Brain pericyte (primary cell): ENCODE measurements around the gene MAPKAP1.

ENCODE experiments used
- DNase-seq: peaks from one replicate; pipeline ENCODE4 v3.0.0-alpha.2; 2012; ENCODE audit warnings: low read depth, low spot score

Gene MAPKAP1

DNA sequence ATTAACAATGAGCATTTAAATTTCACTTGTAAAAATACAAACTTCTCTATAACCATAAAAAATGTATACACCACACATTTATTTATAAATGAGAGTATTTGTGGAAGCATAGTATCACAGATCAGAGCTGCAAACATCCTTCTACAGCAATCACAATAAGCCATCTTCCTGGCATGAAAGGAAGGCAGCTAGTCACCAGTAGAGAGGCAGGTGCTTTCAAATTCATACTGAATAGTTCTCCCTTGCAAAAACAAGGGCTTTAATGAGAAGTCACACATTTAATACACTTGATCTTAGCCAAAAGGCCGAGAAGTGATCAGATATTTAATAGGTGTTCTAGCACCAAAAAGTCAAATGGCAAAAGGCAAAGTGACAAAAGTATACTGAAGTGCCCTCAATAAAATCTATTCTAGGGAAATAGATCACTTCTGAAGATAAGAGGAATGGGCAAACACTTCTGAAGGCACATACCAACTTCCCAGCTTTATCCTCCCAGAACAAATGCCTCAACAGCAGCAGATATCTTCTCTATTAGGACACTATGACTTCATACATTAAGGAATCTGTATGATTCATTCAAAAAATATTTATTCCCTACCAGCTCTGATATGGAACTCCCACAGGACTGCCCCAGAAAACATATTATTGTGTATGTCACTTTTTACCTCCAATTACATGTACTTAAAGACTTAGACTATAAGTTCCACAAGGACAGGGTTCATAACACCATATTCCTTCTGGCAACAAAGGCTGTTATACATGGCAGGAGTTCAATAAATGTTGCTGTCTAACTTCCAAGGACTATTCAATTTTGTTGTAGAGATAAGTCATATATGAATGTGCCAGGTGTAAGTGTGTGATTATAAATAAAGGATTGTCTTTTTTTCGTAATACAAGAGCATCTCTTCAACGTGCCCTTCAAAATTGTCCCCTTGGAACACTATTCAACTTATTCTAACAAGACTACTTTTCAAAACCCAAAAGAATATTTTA, 31.7 kb downstream of the MAPKAP1 start:
- no peak for DNase-seq

DNA sequence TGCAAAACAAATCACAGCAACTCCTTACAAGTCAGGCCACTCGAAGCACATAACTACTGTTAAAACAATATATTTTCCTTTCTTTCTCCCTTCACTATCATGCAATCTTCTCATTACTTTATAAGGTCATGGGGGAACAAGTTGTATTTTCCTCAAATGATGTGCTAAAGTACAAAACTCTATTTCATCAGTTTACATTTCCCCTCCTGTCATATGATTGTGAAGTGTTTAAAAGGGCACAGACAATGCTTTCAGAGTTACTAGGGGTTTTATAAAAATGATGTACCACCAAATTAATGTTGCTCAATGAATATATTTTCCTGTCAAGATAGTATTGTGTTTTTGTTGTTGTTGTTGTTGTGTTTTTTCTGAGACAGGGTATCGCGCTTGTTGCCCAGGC, 34.1 kb downstream of the MAPKAP1 start:
- DNase-seq: no peak

DNA sequence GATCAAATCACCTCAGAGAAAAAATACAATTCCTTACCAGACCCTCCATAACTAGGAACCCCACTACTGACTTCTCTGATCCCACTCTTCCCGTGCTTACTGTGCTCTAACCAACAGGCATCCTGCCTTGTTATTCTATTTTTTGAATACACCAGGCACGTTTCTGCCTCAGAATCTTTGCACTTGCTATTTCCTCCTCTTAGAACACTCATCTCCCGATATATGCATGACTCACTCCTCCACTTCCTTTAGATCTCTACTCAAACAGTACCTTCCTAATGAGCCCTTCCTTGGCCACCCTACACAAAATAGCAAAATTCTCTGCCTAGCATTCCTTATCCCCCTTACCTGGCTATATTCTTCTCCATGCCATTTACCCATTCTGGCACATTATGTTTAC, 43.9 kb downstream of the MAPKAP1 start:
- DNase-seq: no peak

DNA sequence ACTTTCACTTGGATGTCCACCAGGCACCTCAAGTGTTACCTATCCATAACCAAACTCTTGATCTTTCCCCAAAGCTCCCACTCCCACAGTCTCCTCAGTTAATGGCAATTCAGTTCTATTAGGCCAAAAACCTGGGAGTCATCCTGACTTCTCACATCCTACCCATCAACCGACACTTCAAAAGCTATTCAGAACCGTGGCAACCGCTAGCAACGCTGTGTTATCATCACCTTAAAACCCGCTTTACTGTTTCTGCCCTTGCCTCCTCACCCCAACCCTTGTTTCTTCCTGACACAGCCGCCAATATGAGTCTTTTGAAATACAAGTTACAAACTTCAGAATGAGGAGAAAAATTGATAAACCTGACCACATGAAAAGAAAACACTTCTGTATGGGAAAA, 46.5 kb downstream of the MAPKAP1 start:
- no peak for DNase-seq

DNA sequence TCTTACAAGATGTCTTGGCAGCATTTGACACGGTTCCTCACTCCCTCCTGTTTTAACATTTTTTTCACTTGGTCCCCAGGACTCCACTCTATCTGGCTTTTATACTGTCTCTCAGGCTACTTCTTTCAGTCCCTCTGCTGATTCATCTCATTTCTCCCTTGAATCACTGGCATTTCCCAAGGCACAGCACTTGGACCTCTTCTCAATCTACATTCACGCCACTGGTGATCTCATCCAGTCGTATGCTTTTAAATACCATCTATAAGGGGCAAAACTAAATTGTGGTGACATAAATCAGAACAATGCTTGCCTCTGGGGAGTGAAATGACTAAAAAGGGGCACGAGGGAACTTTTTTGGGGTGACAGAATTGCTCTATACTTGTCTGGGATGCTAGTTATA, 47.1 kb downstream of the MAPKAP1 start:
- no peak for DNase-seq

DNA sequence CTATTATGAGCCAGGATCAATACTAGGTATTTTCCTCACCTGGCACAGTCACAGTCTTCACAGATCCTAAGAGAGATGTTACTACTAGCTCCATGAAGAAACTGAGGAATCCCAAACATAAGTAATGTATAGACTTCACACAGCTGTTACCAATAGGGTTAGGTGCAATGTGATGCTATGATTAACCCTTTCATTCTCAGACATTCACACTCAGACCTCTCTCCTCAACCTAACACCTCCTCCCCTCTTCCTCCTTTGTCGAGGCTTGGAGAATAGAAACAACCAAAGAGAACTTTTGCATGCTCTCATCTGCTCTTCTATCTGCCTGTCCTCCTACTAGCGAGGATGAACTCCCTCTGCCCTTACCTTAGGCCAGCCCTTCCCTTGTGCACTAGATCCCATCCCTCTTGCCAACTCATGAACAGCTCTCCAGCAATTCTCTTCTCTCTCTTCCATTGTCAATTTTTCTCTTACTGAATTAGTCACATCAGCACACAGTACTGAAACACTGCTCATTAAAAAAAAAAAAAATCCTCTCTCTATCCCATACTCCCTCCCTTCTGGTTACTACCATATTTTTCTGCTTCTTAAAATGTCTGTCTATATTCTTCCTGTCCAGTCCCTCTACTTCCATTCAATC, 47.7 kb downstream of the MAPKAP1 start:
- no peak for DNase-seq

DNA sequence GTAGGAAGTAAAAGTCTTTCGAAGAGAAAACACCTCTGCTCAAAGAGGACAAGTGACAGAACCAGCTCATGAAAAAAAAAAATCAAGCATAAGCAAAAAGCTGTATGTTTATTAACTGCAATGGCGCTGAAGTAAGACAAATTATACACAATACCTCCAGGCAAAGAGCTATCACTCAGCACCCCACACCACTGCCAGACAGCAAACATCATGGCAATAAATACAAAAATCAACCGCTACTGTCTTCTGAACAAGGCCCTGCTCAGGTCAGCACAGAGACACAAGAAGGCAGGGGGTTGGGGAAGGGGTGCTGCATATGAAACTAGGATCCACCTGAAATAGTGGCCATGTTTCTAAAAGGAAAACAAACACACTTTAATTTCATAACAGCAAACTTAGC, 50.4 kb downstream of the MAPKAP1 start:
- DNase-seq: no peak

DNA sequence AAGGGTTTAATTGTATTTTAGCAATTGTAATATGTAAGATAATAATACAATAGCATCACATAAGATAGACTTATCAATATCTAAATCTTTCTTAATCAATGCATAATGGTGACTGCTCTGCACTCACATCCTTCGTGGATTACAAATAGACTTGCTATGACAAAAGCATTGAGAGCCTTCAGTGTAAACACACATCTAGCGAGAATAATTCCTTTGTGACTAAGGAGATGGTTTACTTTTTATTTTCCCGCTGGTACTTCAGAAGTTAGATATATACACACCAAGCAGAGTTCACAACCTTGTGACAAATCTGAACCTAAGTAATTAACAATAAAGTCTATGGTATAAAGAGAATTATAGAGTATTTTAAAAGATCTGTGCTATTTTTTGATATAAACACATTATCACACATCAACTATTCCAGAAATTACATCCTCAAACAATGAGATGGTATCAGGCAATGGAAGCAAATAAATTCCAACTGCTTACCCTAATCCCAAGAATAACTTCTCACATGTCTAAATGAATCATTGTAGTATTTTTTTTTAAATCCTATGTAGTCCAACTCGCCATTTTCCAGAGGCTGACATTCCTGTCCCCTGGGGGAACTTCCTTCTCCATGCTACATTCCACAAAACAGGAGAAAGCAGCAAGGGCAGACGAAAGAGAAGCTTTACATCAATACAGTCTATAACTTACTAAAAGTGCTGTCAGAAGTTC, 51.2 kb downstream of the MAPKAP1 start:
- DNase-seq: no peak

DNA sequence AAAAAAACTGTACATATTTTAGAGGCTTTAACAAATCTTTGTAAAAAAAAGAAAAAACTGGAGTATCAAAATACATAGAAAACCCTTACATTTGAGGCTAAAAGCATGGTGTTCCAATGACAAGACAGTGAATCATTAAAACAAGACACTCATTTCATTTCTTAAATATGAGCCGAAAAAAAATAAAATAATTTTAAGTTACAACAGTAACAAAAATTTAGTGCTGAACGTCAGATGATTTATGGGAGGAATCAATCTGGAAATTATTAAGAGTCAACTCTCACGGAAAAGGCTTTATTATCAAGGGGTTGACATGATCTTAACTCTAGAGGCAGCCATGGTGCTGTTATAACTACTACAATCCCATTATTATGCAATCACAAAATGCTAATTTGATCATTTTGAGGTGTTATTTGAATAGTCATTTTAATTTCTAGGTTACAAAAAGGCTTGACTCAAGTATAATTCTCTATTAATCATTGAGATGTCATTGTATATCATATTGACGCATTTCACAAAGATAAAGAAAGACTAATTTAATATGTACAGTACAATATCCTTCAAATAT, 51.9 kb downstream of the MAPKAP1 start:
- no peak for DNase-seq

DNA sequence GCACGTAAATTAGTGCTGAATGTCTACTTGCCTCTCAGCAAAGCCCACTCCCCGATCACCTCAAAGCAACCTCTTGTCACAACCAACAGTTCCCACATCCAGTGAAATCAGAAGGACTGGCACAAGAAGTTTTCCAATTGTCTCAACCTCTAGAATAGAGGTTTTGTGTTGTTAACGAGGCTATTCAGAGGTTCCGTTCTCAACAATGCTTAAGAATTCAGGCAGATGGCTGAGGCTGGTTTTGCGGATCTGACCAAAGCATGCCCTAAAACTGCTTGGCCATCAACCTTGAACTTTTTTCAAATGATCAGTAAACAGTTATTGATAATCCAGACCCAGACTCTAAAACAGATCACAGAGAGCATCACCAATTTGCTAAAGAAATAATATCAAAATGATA, 52.9 kb downstream of the MAPKAP1 start:
- no peak for DNase-seq

DNA sequence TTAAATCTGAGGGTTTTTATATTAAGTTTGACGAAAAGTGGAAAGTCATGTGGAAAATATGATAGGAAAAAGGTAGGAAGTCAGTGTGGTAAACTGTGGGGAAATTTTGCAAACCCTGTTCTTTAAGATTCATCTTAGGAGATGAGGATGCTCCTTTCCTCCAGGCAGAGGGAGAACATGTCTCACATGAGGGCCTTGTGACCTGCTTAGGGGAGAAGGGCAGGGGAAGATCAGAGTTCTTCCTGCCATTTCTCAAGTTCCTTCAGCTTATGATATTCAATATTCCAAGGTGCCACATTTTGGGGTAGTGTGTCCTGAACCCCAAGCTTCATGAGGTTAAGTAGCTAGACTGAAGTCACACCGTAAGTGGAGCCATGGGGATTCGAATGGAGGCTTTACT, 53.7 kb downstream of the MAPKAP1 start:
- DNase-seq: no peak

DNA sequence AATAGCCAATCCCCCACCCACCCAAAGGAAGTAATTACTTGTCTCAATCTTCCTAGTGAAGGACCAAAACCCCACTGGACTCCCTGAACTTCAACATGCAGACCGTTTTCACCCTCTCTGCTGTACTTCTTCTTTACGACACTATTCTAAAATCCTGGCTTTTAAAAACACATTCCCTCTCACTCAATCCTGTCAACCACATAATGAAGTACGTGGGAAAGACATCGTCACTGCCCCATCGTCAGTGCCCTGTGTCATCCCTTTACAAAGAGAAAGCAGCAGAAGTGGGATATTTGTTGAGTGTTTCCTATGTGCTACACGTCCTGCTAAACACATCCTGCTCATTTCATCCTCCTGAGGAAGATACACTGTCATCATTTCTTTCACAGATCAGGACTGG, 54.2 kb downstream of the MAPKAP1 start:
- DNase-seq: no peak

DNA sequence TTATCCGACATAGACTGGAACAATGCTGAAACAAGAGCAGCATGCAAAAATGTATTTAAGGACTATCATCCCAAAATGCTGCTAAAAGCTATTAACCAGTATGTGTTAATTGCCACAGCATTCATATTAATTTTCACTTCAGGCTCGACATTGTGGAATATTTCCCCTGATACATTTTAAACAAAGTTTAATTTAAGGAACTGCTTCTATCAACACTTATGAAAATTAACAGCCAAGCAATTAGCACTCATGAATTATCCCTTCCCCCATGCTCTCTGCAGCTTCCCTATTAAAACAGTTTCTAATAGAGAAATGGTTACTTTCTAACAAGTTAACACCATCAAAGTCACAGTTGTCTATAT, 54.8 kb downstream of the MAPKAP1 start:
- DNase-seq: no peak

DNA sequence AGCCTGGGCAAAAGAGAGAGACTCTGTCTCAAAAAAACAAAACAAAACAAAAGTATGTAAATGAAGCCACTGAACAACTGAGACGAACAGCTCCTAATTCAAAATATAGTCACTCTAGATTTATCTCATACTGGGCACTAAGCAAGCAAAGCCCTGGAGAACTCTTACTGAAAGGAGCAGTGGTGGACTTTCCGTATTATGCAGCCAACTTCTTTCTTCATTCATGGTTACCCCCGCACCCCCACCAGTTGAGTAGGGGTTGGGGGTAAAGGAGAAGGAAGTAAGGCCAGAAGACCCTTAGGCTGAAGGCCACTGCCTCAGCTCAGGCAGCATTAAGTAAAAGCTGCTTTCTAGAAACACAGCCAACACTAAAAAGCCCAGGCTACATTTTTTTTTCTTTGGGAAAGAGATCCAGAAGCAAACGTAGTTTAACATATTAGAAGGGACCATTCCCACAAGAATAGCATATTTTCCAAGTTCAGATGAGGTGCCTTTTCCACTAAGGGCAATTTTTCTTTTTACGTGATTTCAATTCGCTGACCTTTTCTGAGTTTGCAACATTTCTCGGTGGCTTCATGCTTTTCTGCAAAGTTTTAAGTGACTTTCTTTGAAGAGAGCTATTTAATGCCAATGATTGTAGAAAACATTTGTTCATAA, 55.3 kb downstream of the MAPKAP1 start:
- DNase-seq: no peak

DNA sequence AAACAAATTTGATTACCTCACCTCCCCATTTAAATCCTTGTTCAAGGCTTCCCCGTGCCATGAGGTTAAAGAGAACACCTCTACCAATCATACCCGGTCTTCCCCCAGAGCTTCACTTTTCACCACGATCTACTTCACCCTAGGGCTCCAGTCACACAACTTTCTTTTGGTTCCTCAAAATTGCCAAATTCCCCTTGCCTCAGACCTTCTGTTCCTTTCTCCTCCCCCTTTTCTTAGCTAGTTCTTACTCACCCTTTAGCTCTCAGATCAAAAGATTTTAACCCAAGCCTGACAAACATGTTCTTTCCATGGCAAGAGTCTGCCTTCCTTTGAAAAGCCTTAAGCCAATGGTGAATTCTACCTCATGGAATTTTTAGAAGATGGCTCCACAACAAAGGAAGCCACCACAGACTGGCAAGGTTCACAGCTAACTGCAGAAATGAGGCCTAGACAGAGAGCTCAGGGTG, 56.7 kb downstream of the MAPKAP1 start:
- DNase-seq: no peak

DNA sequence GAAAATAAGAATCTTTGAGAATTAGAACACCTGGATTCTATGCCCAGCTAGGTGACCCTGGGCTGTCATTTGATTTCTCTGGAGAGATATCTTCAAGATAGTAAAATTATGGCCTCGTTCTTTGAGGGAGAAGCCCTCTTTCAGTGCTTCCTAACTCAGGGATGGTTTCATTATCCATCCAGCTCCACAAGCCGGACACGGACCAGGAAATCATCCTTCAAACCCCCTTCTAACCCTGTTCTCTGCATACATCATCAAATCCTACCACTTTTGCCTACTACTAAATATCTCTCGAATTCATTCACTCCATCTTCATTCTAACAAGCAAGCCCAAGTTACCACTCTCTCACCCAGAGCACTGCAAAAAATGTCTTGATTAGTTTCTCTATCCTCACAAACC, 57.2 kb downstream of the MAPKAP1 start:
- DNase-seq: no peak

DNA sequence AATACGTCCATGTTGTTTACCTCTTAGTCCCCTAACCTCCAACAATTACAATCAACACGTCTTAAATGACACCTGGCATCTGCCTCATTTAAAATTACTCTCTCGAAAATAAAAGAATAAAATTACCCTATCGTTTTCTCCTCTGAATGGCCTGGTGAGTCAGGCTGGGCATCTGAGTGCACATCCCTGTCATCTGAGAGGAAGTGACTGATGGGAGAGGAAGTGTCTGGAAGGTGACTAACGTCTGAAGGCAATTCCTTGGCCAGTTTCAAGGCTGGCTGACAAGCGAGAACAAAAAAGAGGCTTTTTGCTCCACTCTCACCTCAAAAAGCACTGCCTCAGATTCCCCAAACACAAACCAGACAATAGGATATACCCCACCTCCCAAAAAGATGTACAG, 57.7 kb downstream of the MAPKAP1 start:
- DNase-seq: no peak

DNA sequence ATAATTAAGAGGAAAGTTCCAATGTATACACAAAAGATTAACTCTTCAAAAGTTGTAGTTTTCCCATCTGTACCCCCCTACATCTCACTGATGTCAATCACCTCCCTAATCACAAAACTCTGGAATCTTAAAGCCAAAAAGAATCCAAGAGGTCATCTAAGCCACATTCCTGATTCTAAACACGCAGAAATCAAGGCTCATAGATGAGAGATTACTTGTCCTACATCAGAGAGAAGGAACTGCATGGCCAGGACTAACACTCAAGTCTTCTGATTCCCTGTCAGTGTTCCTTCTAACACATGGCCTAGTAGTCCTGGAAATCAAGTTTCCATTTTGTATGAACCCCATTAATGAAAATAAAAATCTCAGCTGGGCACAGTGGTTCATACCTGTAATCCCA, 58.7 kb downstream of the MAPKAP1 start:
- no peak for DNase-seq

DNA sequence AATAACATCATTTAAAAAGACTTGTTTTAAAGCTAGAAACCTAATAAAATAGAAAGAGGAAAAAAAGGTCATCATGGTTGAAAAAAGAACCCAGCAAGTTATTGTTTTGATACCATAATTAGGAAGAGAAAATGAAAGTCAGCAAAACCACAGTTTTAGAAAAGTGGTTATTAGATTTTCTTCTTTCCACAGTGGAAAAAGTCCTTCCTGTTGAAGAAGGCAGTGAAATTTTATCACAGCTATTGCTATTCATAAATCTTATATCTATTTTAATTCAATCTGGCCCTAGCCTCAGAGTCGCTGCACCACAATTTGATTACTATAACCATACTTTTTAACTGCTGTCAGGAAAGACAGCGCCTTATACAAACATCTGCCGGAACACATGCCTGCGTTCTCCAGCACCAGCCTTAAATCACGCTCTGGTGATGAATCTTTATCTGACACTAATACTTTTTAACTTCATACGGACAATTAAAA, 60.3 kb downstream of the MAPKAP1 start:
- DNase-seq: no peak

DNA sequence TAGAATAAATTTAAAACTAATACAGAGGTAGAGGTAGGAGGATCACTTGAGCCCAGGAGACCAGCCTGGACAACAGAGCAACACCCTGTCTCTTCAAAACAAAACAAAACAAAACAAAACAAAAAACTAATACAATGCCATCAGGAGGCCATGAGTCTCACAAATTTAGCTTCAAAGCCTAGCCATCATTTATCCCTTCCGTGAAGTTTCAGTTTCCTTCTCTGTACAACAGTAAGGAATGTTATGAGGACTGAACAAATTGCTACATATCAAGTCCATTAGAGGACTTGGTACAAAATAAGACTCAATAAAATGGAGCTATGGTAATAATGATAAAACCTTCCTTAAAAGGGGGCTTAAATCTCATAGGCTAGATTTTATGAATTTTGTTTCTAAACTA, 60.8 kb downstream of the MAPKAP1 start:
- DNase-seq: no peak

DNA sequence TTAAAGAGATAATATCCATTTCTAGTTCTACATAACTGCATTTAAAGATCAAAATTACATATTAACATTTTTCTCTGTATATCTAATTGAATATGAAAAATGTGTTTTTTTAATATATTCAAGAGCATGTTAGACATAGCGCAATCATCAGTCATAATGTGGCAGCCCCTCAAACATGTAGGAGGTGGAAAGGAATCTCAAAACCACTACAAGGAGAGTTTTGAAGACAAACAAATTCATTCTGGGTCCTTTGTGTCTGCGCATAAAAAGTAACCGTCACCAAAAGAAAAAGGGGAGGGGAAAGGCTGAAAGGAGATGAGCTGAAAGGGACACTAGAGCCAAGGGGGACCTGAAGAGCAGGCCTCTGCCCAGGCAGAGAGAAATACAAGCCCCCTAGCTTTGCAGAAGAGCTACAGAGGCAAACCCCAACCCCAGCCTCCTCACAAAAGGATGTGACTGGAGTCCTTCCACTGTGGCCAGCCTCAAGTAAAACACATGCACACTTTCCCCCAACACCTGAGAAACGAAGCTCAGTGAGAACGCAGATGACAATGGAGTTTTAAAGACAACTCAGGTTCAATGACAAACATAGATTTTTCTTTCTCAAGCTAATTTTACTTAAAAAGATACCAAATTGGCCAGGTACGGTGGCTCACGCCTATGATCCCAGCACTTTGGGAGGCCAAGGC, 62.0 kb downstream of the MAPKAP1 start:
- no peak for DNase-seq
